Suprapubic skin (tissue), 3 donors: ENCODE results near the gene PRKACB.

Source experiments
- EP300 ChIP-seq: sonication (generic); formaldehyde crosslinking; IDR thresholded peaks from one replicate; pipeline ENCODE4 v1.6.1; 2017; ENCODE audit warnings: antibody characterized with exemption
- POLR2A ChIP-seq, 2 donors: fragments of 450-650 bp; IDR thresholded peaks; one replicate each; pipeline ENCODE4 v1.6.1; 2017; ENCODE audit warnings: antibody characterized with exemption in 2 of 2, mild to moderate bottlenecking in 2 of 2, moderate library complexity in 2 of 2
- TF ChIP-seq, protein P1 (sequence below), 2 donors: fragments of 200-600 bp in 1 of 2; fragments of 450-650 bp in 1 of 2; sonication (generic) in 1 of 2; IDR thresholded peaks; one replicate each; pipeline ENCODE4 v1.5.1; 2016 to 2019; ENCODE audit warnings: antibody characterized with exemption in 2 of 2, mild to moderate bottlenecking in 1 of 2, moderate library complexity in 1 of 2

DNA sequence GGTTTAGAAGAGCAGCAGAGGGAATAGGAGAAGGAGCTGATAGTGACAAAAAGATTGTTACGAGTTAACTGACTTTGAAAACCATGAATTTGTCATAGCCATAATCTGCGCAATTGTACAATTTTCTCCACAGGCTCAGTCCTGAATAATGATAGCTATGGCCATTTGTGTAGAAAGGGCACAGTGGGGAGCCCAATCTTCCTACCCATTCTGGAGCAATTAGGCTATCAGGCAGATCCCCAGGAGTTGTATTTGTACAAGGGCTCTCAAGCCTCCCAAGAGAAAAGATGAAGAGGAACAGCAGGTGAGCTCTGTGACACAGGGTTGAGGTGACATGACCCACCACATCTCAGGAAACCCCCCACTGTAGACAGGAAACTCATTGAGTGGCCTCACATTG is 115.3 kb downstream of the PRKACB start:
- TF ChIP-seq, protein P1, sequence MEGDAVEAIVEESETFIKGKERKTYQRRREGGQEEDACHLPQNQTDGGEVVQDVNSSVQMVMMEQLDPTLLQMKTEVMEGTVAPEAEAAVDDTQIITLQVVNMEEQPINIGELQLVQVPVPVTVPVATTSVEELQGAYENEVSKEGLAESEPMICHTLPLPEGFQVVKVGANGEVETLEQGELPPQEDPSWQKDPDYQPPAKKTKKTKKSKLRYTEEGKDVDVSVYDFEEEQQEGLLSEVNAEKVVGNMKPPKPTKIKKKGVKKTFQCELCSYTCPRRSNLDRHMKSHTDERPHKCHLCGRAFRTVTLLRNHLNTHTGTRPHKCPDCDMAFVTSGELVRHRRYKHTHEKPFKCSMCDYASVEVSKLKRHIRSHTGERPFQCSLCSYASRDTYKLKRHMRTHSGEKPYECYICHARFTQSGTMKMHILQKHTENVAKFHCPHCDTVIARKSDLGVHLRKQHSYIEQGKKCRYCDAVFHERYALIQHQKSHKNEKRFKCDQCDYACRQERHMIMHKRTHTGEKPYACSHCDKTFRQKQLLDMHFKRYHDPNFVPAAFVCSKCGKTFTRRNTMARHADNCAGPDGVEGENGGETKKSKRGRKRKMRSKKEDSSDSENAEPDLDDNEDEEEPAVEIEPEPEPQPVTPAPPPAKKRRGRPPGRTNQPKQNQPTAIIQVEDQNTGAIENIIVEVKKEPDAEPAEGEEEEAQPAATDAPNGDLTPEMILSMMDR (IDR thresholded peaks at IDR 0.05), result no peak
- TF ChIP-seq EP300 (no peak), POLR2A (IDR thresholded peaks at IDR 0.05) (no peak)
